HEK293T (cell line): ENCODE data around the gene CRYBB3.

ENCODE experiments used
- ARNT ChIP-seq: fragments of 450-650 bp; IDR thresholded peaks from 2 replicates; pipeline ENCODE4 v1.6.1; 2017; ENCODE audit warnings: mild to moderate bottlenecking
- BHLHE40 ChIP-seq: fragments of 450-650 bp; IDR thresholded peaks from 2 replicates; pipeline ENCODE4 v1.6.1; 2016; ENCODE audit warnings: mild to moderate bottlenecking, moderate library complexity, borderline replicate concordance
- ELF4 ChIP-seq: fragments of 450-650 bp; IDR thresholded peaks from 2 replicates; pipeline ENCODE4 v1.6.1; 2017; ENCODE audit warnings: antibody characterized with exemption
- FOXM1 ChIP-seq: fragments of 450-650 bp; IDR thresholded peaks from 2 replicates; pipeline ENCODE4 v1.6.1; 2017; ENCODE audit warnings: mild to moderate bottlenecking, borderline replicate concordance
- SP1 ChIP-seq: fragments of 450-650 bp; IDR thresholded peaks from 2 replicates; pipeline ENCODE4 v1.6.1; 2017
- ZNF384 ChIP-seq: fragments of 450-650 bp; IDR thresholded peaks from 2 replicates; pipeline ENCODE4 v1.6.1; 2016

DNA sequence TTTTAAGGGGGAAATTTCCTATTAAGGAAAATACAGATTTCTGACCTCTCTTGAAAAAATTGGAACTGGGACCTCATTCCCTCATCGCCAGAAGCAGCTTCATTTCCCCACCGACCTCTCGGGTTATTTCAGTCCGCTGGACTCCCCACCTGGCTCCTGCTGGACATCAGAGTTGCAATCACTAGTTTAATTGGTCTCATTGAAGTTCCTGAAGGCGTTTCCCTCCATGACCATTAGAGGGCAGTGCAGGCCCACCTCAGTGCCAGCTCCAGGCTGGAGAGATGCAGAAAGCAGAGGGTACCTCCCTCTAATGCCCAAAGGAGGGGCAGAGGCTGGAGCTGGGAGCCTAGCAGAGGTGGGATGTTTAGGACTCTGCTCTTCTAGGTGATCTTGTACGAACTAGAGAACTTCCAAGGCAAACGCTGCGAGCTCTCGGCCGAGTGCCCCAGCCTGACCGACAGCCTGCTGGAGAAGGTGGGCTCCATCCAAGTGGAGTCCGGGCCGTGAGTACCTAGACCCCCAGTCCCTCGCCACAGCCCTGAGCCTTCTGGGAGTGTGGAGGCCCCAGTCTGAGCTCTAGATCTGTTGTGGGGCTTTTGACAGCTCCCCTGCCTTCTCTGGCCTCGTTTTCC, 2.7 kb downstream of the CRYBB3 start:
- no peak for TF ChIP-seq BHLHE40
- no peak for TF ChIP-seq ELF4
- no peak for TF ChIP-seq SP1
- no peak for TF ChIP-seq ARNT
- TF ChIP-seq ZNF384, result no peak
- TF ChIP-seq FOXM1, result no peak
